Caco-2 (cell line): ENCODE data around the gene PUSL1. TPM values are rescaled to one million over a fixed set of nuclear protein-coding genes. Genes with fewer than 3 reads are reported as not detected.

Source experiments
- BruUV-seq: library from RNA; stranded (reverse); fragments of 400-500 nt; replicated peaks from 2 replicates; lab custom pipeline; 2021; lab: Mats Ljungman, UMichigan
- CTCF ChIA-PET: fragments of 300-600 bp; sonication (Branson Sonifier 250); formaldehyde crosslinking; loops from one replicate; lab custom pipeline; 2022; ENCODE audit warnings: antibody characterized with exemption; lab: Charles Lee
- POLR2A ChIA-PET: fragments of 300-600 bp; sonication (Branson Sonifier 250); formaldehyde crosslinking; loops from one replicate; lab custom pipeline; 2022; ENCODE audit warnings: antibody characterized with exemption; lab: Charles Lee
- DNase-seq, 2 experiments: peaks; one replicate each; pipeline versions ENCODE4 v3.0.0 to v3.0.0-alpha.2; 2020 to 2022
- H3K27me3 ChIP-seq: replicated peaks from 2 replicates; pipeline ENCODE4 v1.6.0; 2011; ENCODE audit warnings: low read length; ENCODE audit not compliant: control insufficient read depth, insufficient read depth
- H3K36me3 ChIP-seq: 2 replicates; pipeline ENCODE4 v1.5.1; 2011; ENCODE audit warnings: low read length; ENCODE audit not compliant: control insufficient read depth, insufficient read depth
- H3K4me1 ChIP-seq: fragments of 250-450 bp; sonication (Bioruptor Pico); 2 replicates; pipeline ENCODE4 v1.5.1; 2020; ENCODE audit warnings: mild to moderate bottlenecking
- H3K4me3 ChIP-seq: 2 replicates; pipeline ENCODE4 v1.5.1; 2011; ENCODE audit warnings: low read depth, mild to moderate bottlenecking, control low read depth, low read length
- H3K9me3 ChIP-seq: fragments of 250-450 bp; sonication (Bioruptor Pico); 2 replicates; pipeline ENCODE4 v1.5.1; 2020; ENCODE audit warnings: mild to moderate bottlenecking, moderate library complexity
- H3K27ac Mint-ChIP-seq: one replicate; pipeline ENCODE4 v1.8.0; 2022; ENCODE audit warnings: mixed read lengths; ENCODE audit not compliant: unreplicated experiment
- H3K27me3 Mint-ChIP-seq: one replicate; pipeline ENCODE4 v1.8.0; 2022; ENCODE audit warnings: mixed read lengths; ENCODE audit not compliant: insufficient read depth, unreplicated experiment
- H3K36me3 Mint-ChIP-seq: one replicate; pipeline ENCODE4 v1.8.0; 2022; ENCODE audit warnings: mild to moderate bottlenecking, mixed read lengths; ENCODE audit not compliant: insufficient read depth, unreplicated experiment
- H3K4me1 Mint-ChIP-seq: one replicate; pipeline ENCODE4 v1.8.0; 2022; ENCODE audit warnings: low read depth, mixed read lengths; ENCODE audit not compliant: unreplicated experiment
- H3K4me3 Mint-ChIP-seq: one replicate; pipeline ENCODE4 v1.8.0; 2022; ENCODE audit warnings: mild to moderate bottlenecking, moderate library complexity, mixed read lengths; ENCODE audit not compliant: unreplicated experiment
- H3K9me3 Mint-ChIP-seq: one replicate; pipeline ENCODE4 v1.8.0; 2022; ENCODE audit warnings: mixed read lengths; ENCODE audit not compliant: unreplicated experiment
- intact Hi-C: fragments of 100-400 bp; cut with micrococcal nuclease; formaldehyde crosslinking; loops from one replicate; pipeline ENCODE4 v1.10.0; 2022; ENCODE audit not compliant: unreplicated experiment
- total RNA-seq: library from RNA; stranded (reverse); gene quantifications from 2 replicates; pipeline ENCODE4 v1.2.3, GENCODE V29; 2022
- TF ChIP-seq, protein P1 (sequence below), 2 experiments: fragments of 200-600 bp in 1 of 2; IDR thresholded peaks; 1 replicate in 1 of 2; 2 replicates in 1 of 2; pipeline versions ENCODE4 v1.5.1 to v1.8.0; 2011 to 2022; ENCODE audit warnings: antibody characterized with exemption in 1 of 2, control low read depth in 1 of 2, inconsistent platforms in 1 of 2, low read depth in 1 of 2, low read length in 1 of 2, mild to moderate bottlenecking in 1 of 2, moderate library complexity in 1 of 2; ENCODE audit not compliant: insufficient read depth in 1 of 2, severe bottlenecking in 1 of 2, unreplicated experiment in 1 of 2

PUSL1 gene
- total RNA-seq, 1 experiment from 2014 or later: 43.8 TPM

GRCh38 chr1:1308756-1309250 lies 406 bp downstream of the PUSL1 start:
- H3K9me3 ChIP-seq: no peaks in the 10 kb centered on the region
- no peaks in the 10 kb centered on the region for H3K9me3 Mint-ChIP-seq
- peak overlapping the region; percentile 89 for H3K4me3 ChIP-seq
- peaks cover 36% of the 10 kb centered on the region for H3K4me1 ChIP-seq
- no peaks in the 10 kb centered on the region for H3K36me3 ChIP-seq
- TSS peak; percentile 46 for BruUV-seq
- DNase-seq: peak in 1 of 2 experiments; percentile 44
- H3K27me3 ChIP-seq: no peaks in the 10 kb centered on the region
- no peaks in the 10 kb centered on the region for H3K27me3 Mint-ChIP-seq
- ChIA-PET POLR2A (no interaction called here), CTCF (no interaction called here)
- no peaks in the 10 kb centered on the region for H3K4me1 Mint-ChIP-seq
- peaks cover 32% of the 10 kb centered on the region for H3K36me3 Mint-ChIP-seq
- peak overlapping the region; percentile 81 for H3K4me3 Mint-ChIP-seq
- no peak overlapping the region for H3K27ac Mint-ChIP-seq
- intact Hi-C loops: no loop called here
- TF ChIP-seq, protein P1, sequence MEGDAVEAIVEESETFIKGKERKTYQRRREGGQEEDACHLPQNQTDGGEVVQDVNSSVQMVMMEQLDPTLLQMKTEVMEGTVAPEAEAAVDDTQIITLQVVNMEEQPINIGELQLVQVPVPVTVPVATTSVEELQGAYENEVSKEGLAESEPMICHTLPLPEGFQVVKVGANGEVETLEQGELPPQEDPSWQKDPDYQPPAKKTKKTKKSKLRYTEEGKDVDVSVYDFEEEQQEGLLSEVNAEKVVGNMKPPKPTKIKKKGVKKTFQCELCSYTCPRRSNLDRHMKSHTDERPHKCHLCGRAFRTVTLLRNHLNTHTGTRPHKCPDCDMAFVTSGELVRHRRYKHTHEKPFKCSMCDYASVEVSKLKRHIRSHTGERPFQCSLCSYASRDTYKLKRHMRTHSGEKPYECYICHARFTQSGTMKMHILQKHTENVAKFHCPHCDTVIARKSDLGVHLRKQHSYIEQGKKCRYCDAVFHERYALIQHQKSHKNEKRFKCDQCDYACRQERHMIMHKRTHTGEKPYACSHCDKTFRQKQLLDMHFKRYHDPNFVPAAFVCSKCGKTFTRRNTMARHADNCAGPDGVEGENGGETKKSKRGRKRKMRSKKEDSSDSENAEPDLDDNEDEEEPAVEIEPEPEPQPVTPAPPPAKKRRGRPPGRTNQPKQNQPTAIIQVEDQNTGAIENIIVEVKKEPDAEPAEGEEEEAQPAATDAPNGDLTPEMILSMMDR (IDR thresholded peaks at IDR 0.05; ENCODE audit: insufficient read depth in 1 of 2, low read depth in 1 of 2, low read length in 1 of 2, severe bottlenecking in 1 of 2, unreplicated experiment in 1 of 2): no peak

- no peaks in the 10 kb centered on the region for H3K36me3 ChIP-seq
- intact Hi-C loops: no loop called here
- no TSS peak for BruUV-seq
Observed at GRCh38 chr1:1309251-1310108, 1.1 kb downstream of the PUSL1 start.

GRCh38 chr1:1310109-1310385 lies 1.6 kb downstream of the PUSL1 start:
- H3K9me3 ChIP-seq: no peaks in the 10 kb centered on the region
- ChIA-PET POLR2A (no interaction called here), CTCF (interaction anchor here (0.5 kb wide), 1 partner anchor 36 kb away, joined by 3 read pairs; no protein-coding TSS in a partner anchor)
- TF ChIP-seq, protein P1 (IDR thresholded peaks at IDR 0.05; ENCODE audit: insufficient read depth in 1 of 2, low read depth in 1 of 2, low read length in 1 of 2, severe bottlenecking in 1 of 2, unreplicated experiment in 1 of 2): no peak
- H3K4me1 ChIP-seq: peaks cover 27% of the 10 kb centered on the region
- H3K27me3 ChIP-seq: no peaks in the 10 kb centered on the region
- H3K4me3 Mint-ChIP-seq: peak overlapping the region; percentile 81
- DNase-seq: no peak
- no peak overlapping the region for H3K4me3 ChIP-seq
- H3K9me3 Mint-ChIP-seq: no peaks in the 10 kb centered on the region
- intact Hi-C loops: no loop called here
- peaks cover 4% of the 10 kb centered on the region for H3K4me1 Mint-ChIP-seq
- peaks cover 44% of the 10 kb centered on the region for H3K36me3 Mint-ChIP-seq
- H3K27me3 Mint-ChIP-seq: no peaks in the 10 kb centered on the region
- H3K36me3 ChIP-seq: no peaks in the 10 kb centered on the region; the same call in 1 of the 2 replicates
- BruUV-seq: no TSS peak
- no peak overlapping the region for H3K27ac Mint-ChIP-seq

More at GRCh38 chr1:1309251-1310108, 1.1 kb downstream of the PUSL1 start:
- H3K27me3 Mint-ChIP-seq: no peaks in the 10 kb centered on the region
- Histone ChIP-seq H3K4me1 (peaks cover 33% of the 10 kb centered on the region), H3K27me3 (no peaks in the 10 kb centered on the region), H3K4me3 (peak overlapping the region; percentile 89), H3K9me3 (no peaks in the 10 kb centered on the region)
- no peaks in the 10 kb centered on the region for H3K4me1 Mint-ChIP-seq
- H3K36me3 Mint-ChIP-seq: peaks cover 38% of the 10 kb centered on the region
- DNase-seq: no peak
- CTCF ChIA-PET: interaction anchor here (0.5 kb wide), 1 partner anchor 35 kb away, joined by 3 read pairs; no protein-coding TSS in a partner anchor
- POLR2A ChIA-PET: no interaction called here
- peak overlapping the region; percentile 81 for H3K4me3 Mint-ChIP-seq
- H3K27ac Mint-ChIP-seq: no peak overlapping the region
- H3K9me3 Mint-ChIP-seq: no peaks in the 10 kb centered on the region
- TF ChIP-seq, protein P1 (IDR thresholded peaks at IDR 0.05; ENCODE audit: insufficient read depth in 1 of 2, low read depth in 1 of 2, low read length in 1 of 2, severe bottlenecking in 1 of 2, unreplicated experiment in 1 of 2): no peak
